ENCODE data around the gene CA4.
A peak's percentile ranks its signal among the peaks of the same experiment; 100 is the strongest.

Gene CA4

GRCh38 chr17:60130466-60130865 is 19.3 kb upstream of the CA4 start:
- DNase-seq: no peak

- peak in 1 of 5 donors; percentile 32 for DNase-seq
Observed at GRCh38 chr17:60134396-60135150, 15.2 kb upstream of the CA4 start.

DNA sequence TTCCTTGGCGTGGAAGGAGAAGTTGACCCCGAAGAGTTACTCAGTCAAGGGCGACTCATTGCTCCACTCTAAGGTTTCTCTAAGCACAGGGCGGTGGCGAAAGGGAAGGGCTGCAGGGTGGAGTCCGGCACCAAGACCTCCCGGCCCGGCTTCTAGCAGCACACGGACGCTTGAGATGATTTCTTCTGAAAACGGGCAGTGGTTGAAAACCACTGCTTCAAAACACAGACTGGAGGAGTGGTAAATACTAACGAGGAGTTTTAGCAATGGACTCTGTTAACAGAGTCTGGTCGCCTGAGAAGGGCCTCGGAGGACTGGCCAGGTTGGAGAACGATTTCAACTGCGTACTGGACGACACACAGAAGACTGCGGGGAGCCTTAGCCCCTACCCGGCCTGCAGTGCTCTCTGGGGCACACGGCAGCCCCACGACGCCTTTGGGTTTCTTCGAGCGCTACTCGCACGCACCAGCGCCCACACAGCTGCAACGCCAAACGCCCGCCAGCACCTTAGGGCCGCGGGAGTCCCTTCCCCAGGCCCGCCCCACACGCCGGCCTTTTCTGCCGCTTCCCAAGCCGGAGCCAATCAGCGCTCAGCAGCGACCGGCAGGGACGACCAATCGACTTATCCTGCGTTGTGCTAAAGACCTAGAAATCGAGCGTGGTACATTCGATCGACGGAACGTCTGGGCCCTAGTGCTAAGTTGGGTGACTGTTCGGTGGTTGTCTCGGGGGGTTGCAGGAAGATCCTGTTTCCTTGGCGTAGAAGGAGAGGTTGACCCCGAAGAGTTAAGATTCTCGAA is 14.4 kb upstream of the CA4 start:
- peak; percentile 55 to 89 (median 68) for DNase-seq

- no peak for DNase-seq
Observed at GRCh38 chr17:60135951-60136666, 13.7 kb upstream of the CA4 start.

- no peak for DNase-seq
Observed at GRCh38 chr17:60137731-60138130, 12.0 kb upstream of the CA4 start.

DNA sequence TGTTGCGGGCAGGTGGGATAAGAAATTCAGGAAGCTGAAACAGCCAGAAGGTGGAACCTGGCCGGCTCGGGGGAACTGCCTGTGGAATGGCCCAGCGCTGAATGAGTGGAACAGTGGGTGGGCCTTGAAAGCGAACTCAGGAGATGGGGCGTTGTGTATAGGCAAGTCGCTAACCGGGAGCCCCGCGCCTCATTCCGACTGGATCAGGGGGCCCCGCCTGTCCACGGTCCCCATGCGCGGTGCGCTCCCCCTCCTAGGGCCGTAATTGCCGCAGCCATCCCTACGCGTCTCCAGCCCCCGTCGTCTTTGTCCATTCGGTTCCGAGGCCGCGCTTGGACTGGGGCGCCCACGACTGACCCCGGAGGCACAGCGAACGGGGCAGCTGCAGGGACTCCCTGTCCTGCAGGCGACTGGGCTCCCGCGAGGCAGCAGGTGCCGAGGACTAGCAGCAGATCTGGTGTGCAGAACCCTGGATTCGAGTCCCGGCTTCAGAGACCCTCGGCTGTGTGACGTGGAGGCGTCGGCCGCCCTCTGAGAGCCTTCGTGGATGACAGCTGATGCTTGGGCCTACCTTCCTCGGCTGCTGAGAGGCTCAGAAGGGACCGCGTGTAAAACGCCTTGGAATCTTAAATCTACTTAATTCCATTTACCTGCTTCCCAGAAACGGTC is 10.9 kb upstream of the CA4 start:
- DNase-seq: no peak

GRCh38 chr17:60139438-60140285 is 10.1 kb upstream of the CA4 start:
- DNase-seq: peak; percentile 41 to 63 (median 51)

DNA sequence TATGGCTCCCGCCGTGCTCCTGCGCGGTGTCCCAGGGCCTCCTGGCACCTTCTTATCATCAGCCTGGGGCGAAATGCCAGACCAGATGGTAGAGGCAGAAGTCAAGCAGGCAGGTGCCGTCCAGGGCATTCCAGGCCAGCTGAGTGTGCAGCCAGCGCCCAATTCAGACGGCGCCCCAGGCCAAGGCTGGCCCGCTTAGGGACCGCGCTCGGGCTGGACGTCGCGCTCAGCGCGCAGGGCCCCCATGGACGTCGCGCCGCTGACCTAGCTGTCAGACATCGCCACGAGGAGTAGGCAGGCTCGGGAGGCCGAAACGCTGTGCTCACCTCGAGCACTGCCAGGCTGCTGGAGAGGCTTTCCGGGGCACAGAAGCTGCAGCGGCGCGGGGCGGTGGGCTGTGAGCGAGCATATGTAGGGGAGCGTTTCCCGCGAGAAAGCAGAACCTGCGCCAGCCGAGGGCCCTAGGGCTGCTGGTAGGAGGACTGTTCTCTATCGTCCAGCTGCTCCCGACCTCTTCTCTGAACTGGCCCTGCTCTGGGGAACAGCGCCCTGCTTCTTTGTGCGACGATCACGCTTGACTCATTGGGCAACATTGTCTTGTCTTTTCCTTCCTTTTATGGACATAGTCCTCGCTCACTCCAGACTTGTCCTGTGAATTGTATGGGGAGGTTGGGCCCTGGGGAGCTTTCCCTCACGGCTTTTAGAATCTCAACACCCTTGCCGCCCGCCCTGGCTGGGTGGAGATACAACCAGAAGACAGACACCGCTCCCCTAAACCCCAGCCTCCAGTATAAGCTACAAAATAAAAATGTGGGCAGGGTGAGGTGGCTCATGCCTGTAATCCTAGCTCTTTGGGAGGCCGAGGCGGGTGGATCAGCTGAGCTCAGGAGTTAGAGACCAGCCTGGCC is 8.4 kb upstream of the CA4 start:
- DNase-seq: no peak

- DNase-seq: peak; percentile 34 to 78 (median 52)
Observed at GRCh38 chr17:60142872-60143499, 6.8 kb upstream of the CA4 start.

DNA sequence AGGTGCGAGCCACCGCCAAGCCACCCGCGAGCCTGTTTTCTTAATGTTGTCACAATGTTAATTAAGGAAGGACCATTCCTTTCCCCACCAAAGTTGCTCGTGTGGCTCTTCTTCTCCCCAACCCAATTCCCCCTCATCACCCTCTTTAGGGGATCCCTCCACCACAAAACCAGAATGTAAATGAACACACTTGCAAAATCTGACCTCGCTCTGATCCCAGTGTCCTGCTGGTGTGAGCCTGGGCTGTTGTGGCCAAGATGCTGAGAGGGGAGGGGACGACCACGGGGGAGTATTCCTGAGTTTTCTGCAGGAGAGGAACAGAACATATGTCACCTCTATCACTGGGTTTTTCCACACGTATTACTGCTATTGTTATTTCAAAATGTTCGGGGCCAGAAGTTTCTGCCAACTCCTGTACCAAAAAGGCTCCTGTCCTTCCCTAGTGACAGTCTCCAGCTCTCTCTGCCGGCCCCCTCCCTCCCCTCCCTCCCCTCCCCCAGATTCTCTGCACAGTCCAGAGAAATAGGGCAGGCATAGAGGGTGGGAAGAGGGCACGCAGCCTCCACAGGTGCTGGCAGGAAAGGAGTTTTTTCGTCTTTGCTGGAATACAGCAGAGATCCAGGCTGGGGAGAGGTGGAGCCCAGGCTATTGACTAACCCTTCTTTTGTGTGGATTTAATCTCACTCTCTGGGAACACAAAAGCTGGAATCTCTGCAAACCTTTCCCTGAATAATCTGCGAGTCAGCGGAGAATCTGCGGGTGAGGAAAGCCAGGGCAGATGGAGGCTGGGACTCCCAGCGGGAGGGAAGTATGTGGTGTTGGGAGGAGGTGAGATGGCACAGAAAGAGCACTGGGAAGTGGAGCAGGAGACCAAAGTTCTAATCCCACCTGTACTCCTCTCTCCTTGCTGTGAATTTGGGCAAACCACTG is 4.5 kb upstream of the CA4 start:
- no peak for DNase-seq

GRCh38 chr17:60146206-60146605 is 3.6 kb upstream of the CA4 start:
- DNase-seq: no peak

DNA sequence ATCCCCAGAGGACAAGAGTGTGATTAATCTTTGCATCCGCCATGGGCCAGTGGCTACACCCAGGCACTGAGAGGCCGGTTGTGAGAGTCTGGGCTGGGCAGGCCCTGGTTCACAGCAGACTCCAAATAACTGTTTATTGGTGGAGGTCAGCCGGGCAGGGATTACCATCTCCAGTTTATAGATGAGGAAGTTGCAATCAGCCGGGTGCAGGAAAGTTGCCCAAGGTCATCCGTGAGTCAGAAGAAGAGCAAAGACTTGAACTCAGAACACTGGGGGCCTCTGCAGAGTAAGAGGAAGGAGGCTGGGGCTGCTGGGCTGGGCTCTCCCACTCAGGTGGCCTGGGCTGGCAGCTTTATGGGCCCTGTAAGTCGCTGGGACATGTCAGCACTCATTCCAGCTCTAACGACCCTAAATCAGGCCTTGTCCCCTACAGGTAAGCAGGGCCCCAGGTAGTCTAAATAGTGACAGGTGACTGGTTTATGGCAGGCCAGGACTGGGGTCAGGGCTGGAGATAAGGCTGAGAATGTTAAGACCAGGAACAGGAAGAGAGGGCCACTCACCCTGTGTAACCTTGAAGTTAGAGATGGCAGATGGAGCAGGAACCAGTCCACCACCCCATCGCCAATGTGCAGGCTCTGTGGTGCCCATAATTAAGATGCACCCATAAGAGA is 2.1 kb upstream of the CA4 start:
- no peak for DNase-seq

DNA sequence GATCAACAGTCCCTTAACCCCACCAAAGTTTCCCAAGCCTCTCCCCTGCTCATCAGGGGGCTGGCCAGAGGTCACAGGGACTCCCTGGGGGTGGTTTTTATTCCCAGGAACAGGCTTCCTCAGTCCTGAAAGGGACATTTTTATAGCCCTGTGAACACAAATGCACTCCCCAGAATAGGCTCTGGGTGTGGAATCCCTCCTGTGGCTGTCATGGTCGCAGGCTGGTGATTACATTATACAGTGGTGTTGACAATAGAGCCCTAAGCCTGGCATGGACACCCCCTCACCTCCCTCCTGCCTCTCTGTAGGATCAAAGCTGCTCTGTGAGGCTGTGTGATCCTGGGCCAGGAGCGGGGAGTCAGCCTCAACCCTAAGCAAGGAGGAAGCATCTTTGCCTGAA is 1.4 kb upstream of the CA4 start:
- no peak for DNase-seq

DNA sequence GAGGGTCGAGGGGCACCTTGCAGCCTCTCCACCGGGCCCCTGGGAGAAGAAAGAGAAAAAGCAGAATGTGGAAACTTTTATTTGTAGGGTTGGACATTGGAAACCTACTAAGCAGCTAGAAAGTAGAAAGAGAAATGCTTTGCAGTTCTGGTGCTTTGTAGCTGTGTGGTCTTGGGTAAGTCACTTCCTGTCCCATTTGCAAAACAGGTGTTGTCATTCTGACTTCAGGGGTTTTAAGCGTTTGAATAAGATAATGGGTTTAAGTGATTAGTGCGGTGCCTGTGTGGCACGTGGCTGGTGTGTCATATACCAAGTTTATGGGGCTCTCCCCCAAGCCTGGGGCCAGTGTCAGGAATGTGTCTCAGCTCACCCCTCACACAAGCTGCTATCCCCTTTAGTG is 1.6 kb downstream of the CA4 start:
- peak in 1 of 5 donors; percentile 51 for DNase-seq

DNA sequence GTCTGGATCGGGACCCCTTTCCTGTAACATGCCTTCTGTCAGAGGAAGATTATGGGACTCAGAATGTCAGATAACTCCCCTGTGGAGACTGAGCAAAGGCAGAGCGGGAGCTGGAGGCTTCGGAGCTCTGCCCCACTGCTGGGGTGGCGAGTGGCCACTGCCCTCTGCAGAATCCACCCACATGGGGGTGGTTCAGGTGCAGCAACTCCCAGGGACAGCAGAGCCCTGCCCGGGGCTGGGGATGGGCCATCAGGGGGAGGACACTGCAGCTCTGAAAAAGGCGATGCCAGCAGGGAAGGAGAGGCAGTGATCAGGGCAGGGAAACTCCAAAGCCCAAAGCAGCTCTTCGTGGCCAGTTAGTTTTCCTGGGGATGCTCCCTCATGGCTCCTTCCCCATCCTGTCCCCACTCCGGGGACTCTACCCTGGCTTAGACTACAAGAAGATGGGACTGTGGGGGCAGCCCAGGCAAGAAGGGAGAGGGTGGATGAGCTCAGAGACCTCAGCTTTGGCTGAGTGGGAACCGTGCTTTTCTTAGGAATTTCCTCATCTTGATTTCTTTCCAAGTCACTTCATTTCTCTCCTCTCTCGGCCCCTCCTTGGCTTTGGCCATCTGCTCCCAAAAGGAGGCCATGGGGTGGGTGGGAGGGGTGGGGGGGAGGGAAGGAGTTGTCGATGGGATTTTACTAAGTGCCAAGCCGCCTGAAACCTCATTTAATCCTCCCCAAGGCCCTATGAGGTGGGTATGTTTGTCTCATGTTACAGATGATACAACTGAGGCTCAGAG is 4.0 kb downstream of the CA4 start:
- DNase-seq: no peak

DNA sequence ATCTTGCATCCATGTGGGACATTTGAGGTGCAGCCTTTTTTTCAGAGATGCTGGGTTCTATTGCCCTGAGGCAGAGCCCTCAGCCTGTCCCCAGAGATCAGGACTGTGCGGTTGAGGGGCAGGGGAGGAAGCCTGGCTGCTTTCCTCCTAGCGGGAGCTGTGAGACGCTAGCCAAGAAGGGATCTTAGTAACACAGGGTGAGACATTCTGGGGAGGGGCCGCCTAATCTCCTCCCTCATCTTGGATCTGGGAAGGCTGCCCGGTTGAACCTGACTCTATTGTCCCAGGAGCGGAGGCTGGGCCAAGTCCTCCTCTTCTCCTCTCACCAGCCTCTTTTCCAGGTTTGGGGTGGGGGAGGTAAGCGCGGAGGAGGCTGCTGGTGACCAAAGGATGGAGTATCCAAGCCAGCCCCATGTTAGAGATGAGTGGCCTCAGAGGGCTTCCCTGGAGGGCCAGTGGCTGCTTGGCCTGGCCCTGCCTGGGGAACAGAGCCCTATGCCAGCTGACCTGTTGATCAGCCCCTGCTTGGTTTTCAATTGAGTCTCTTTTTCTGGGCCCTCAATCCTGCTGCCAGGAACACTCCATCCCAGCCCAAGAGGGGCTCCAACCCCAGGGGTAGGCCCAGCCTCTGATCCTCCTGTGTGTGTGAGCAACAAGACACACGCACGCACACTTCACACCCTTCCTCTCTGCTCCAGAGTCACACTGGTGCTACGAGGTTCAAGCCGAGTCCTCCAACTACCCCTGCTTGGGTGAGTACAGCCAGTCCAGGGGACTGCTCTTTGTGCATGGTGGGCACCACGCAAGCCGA is 5.0 kb downstream of the CA4 start:
- no peak for DNase-seq

DNA sequence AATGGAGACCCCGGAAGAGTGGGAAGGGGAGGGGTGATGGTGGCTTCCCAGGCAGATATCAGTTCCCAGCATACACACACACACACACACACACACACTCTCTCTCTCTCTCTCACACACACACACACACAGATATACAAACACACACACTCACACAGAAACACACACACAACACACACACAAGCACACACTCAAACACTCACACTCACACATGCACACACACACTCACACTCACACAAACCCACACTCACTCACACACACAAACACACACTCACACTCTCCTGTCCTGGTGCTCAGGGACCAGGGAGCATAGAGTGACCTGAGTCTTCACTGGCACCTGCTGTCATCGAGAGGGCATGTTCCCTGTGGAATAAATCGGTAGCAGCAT is 5.6 kb downstream of the CA4 start:
- no peak for DNase-seq
